Caco-2 (cell line): ENCODE measurements around the gene EPPIN. TPM values are rescaled to one million over a fixed set of nuclear protein-coding genes. Genes with fewer than 3 reads are reported as not detected.
"Not testable (repeated sequence)": the region's sequence is repeated elsewhere in the genome, so short reads cannot be mapped to it uniquely, and the experiment has no call there.

ENCODE experiments used
- BruUV-seq: library from RNA; stranded (reverse); fragments of 400-500 nt; replicated peaks from 2 replicates; lab custom pipeline; 2021; lab: Mats Ljungman, UMichigan
- CTCF ChIA-PET: fragments of 300-600 bp; sonication (Branson Sonifier 250); formaldehyde crosslinking; loops from one replicate; lab custom pipeline; 2022; ENCODE audit warnings: antibody characterized with exemption; lab: Charles Lee
- POLR2A ChIA-PET: fragments of 300-600 bp; sonication (Branson Sonifier 250); formaldehyde crosslinking; loops from one replicate; lab custom pipeline; 2022; ENCODE audit warnings: antibody characterized with exemption; lab: Charles Lee
- DNase-seq, 2 experiments: peaks; one replicate each; pipeline versions ENCODE4 v3.0.0 to v3.0.0-alpha.2; 2020 to 2022
- H3K27me3 ChIP-seq: replicated peaks from 2 replicates; pipeline ENCODE4 v1.6.0; 2011; ENCODE audit warnings: low read length; ENCODE audit not compliant: control insufficient read depth, insufficient read depth
- H3K36me3 ChIP-seq: 2 replicates; pipeline ENCODE4 v1.5.1; 2011; ENCODE audit warnings: low read length; ENCODE audit not compliant: control insufficient read depth, insufficient read depth
- H3K4me1 ChIP-seq: fragments of 250-450 bp; sonication (Bioruptor Pico); 2 replicates; pipeline ENCODE4 v1.5.1; 2020; ENCODE audit warnings: mild to moderate bottlenecking
- H3K4me3 ChIP-seq: 2 replicates; pipeline ENCODE4 v1.5.1; 2011; ENCODE audit warnings: low read depth, mild to moderate bottlenecking, control low read depth, low read length
- H3K9me3 ChIP-seq: fragments of 250-450 bp; sonication (Bioruptor Pico); 2 replicates; pipeline ENCODE4 v1.5.1; 2020; ENCODE audit warnings: mild to moderate bottlenecking, moderate library complexity
- H3K27ac Mint-ChIP-seq: one replicate; pipeline ENCODE4 v1.8.0; 2022; ENCODE audit warnings: mixed read lengths; ENCODE audit not compliant: unreplicated experiment
- H3K27me3 Mint-ChIP-seq: one replicate; pipeline ENCODE4 v1.8.0; 2022; ENCODE audit warnings: mixed read lengths; ENCODE audit not compliant: insufficient read depth, unreplicated experiment
- H3K36me3 Mint-ChIP-seq: one replicate; pipeline ENCODE4 v1.8.0; 2022; ENCODE audit warnings: mild to moderate bottlenecking, mixed read lengths; ENCODE audit not compliant: insufficient read depth, unreplicated experiment
- H3K4me1 Mint-ChIP-seq: one replicate; pipeline ENCODE4 v1.8.0; 2022; ENCODE audit warnings: low read depth, mixed read lengths; ENCODE audit not compliant: unreplicated experiment
- H3K4me3 Mint-ChIP-seq: one replicate; pipeline ENCODE4 v1.8.0; 2022; ENCODE audit warnings: mild to moderate bottlenecking, moderate library complexity, mixed read lengths; ENCODE audit not compliant: unreplicated experiment
- H3K9me3 Mint-ChIP-seq: one replicate; pipeline ENCODE4 v1.8.0; 2022; ENCODE audit warnings: mixed read lengths; ENCODE audit not compliant: unreplicated experiment
- CTCF ChIP-seq, 2 experiments: fragments of 200-600 bp in 1 of 2; IDR thresholded peaks; 1 replicate in 1 of 2; 2 replicates in 1 of 2; pipeline versions ENCODE4 v1.5.1 to v1.8.0; 2011 to 2022; ENCODE audit warnings: antibody characterized with exemption in 1 of 2, control low read depth in 1 of 2, inconsistent platforms in 1 of 2, low read depth in 1 of 2, low read length in 1 of 2, mild to moderate bottlenecking in 1 of 2, moderate library complexity in 1 of 2; ENCODE audit not compliant: insufficient read depth in 1 of 2, severe bottlenecking in 1 of 2, unreplicated experiment in 1 of 2
- intact Hi-C: fragments of 100-400 bp; cut with micrococcal nuclease; formaldehyde crosslinking; loops from one replicate; pipeline ENCODE4 v1.10.0; 2022; ENCODE audit not compliant: unreplicated experiment
- total RNA-seq: library from RNA; stranded (reverse); gene quantifications from 2 replicates; pipeline ENCODE4 v1.2.3, GENCODE V29; 2022

Gene EPPIN
- total RNA-seq, 1 experiment from 2014 or later: not detected

- H3K4me1 Mint-ChIP-seq: peaks cover 6% of the 10 kb centered on the region
- peak; percentile 66 to 84 for DNase-seq
- Histone ChIP-seq H3K9me3 (peaks cover 7% of the 10 kb centered on the region), H3K27me3 (0 out of 2 replicates have a peak, but pooled peaks cover 3% of the 10 kb centered on the region), H3K4me1 (no peaks in the 10 kb centered on the region), H3K36me3 (no peaks in the 10 kb centered on the region), H3K4me3 (no peak overlapping the region)
- CTCF ChIA-PET: interaction anchor here (3.8 kb wide), 1 partner anchor 179 kb away, joined by 38 read pairs; no protein-coding TSS in a partner anchor
- H3K36me3 Mint-ChIP-seq: no peaks in the 10 kb centered on the region
- H3K4me3 Mint-ChIP-seq: no peak overlapping the region
- POLR2A ChIA-PET: no interaction called here
- BruUV-seq: no TSS peak
- H3K27me3 Mint-ChIP-seq: peaks cover 7% of the 10 kb centered on the region
- H3K27ac Mint-ChIP-seq: no peak overlapping the region
- intact Hi-C loops: loop anchor here (1.0 to 5.0 kb wide), 5 partner anchors 28 to 179 kb away; partner anchors contain the start of gene WFDC10A
- peak; percentile 98 to 99 for TF ChIP-seq CTCF (IDR thresholded peaks at IDR 0.05; ENCODE audit: insufficient read depth in 1 of 2, low read depth in 1 of 2, low read length in 1 of 2, severe bottlenecking in 1 of 2, unreplicated experiment in 1 of 2)
- peaks cover 10% of the 10 kb centered on the region for H3K9me3 Mint-ChIP-seq
Measured at GRCh38 chr20:45592574-45593189, 45.5 kb upstream of the EPPIN start.

GRCh38 chr20:45589725-45590124, 42.5 kb upstream of the EPPIN start:
- no peak for TF ChIP-seq CTCF (IDR thresholded peaks at IDR 0.05; ENCODE audit: insufficient read depth in 1 of 2, low read depth in 1 of 2, low read length in 1 of 2, severe bottlenecking in 1 of 2, unreplicated experiment in 1 of 2)
- Histone ChIP-seq H3K36me3 (no peaks in the 10 kb centered on the region), H3K9me3 (peaks cover 7% of the 10 kb centered on the region), H3K27me3 (no peaks in the 10 kb centered on the region), H3K4me1 (peaks cover 7% of the 10 kb centered on the region), H3K4me3 (no peak overlapping the region)
- intact Hi-C loops: loop anchor here (5.0 kb wide), 1 partner anchor 98 kb away; no protein-coding TSS in a partner anchor
- BruUV-seq: no TSS peak
- DNase-seq: no peak
- CTCF ChIA-PET: interaction anchor here (0.7 to 1.6 kb wide), 4 partner anchors 40 to 230 kb away, joined by 3 to 14 read pairs (median 4); partner anchors contain the start of gene WFDC10A
- Mint-ChIP-seq H3K27ac (no peak overlapping the region), H3K36me3 (no peaks in the 10 kb centered on the region), H3K4me1 (peaks cover 6% of the 10 kb centered on the region), H3K27me3 (peaks cover 4% of the 10 kb centered on the region), H3K9me3 (peaks cover 10% of the 10 kb centered on the region), H3K4me3 (no peak overlapping the region)
- POLR2A ChIA-PET: no interaction called here

GRCh38 chr20:45588800-45589199, 41.6 kb upstream of the EPPIN start:
- peaks cover 7% of the 10 kb centered on the region for H3K4me1 ChIP-seq
- no peak for TF ChIP-seq CTCF (IDR thresholded peaks at IDR 0.05; ENCODE audit: insufficient read depth in 1 of 2, low read depth in 1 of 2, low read length in 1 of 2, severe bottlenecking in 1 of 2, unreplicated experiment in 1 of 2)
- peaks cover 7% of the 10 kb centered on the region for H3K9me3 ChIP-seq
- Mint-ChIP-seq H3K4me3 (no peak overlapping the region), H3K4me1 (peaks cover 6% of the 10 kb centered on the region), H3K27me3 (no peaks in the 10 kb centered on the region), H3K9me3 (peaks cover 7% of the 10 kb centered on the region), H3K36me3 (no peaks in the 10 kb centered on the region), H3K27ac (no peak overlapping the region)
- no peaks in the 10 kb centered on the region for H3K36me3 ChIP-seq
- POLR2A ChIA-PET: no interaction called here
- no TSS peak for BruUV-seq
- H3K4me3 ChIP-seq: no peak overlapping the region
- H3K27me3 ChIP-seq: no peaks in the 10 kb centered on the region
- CTCF ChIA-PET: interaction anchor here (0.7 to 1.6 kb wide), 4 partner anchors 41 to 229 kb away, joined by 3 to 14 read pairs (median 4); partner anchors contain the start of gene WFDC10A
- intact Hi-C loops: no loop called here
- DNase-seq: no peak

- H3K27me3 Mint-ChIP-seq, H3K4me1 Mint-ChIP-seq, H3K36me3 Mint-ChIP-seq, H3K4me3 ChIP-seq, BruUV-seq, H3K27me3 ChIP-seq, H3K36me3 ChIP-seq, H3K9me3 ChIP-seq, H3K4me3 Mint-ChIP-seq, DNase-seq, intact Hi-C loops, H3K27ac Mint-ChIP-seq, H3K9me3 Mint-ChIP-seq, H3K4me1 ChIP-seq: not testable (repeated sequence)
- CTCF ChIA-PET: interaction anchor here (3.8 kb wide), 1 partner anchor 185 kb away, joined by 16 read pairs; no protein-coding TSS in a partner anchor
- POLR2A ChIA-PET: interaction anchor here (0.6 kb wide), 1 partner anchor 163 kb away, joined by 3 read pairs; no protein-coding TSS in a partner anchor
Measured at GRCh38 chr20:45585986-45586385, 38.8 kb upstream of the EPPIN start.
